Measurements from ENCODE around the gene EHD2. TPM values are rescaled to one million over a fixed set of nuclear protein-coding genes. Genes with fewer than 3 reads are reported as not detected.
"Not testable (repeated sequence)": the region's sequence is repeated elsewhere in the genome, so short reads cannot be mapped to it uniquely, and the experiment has no call there.

Gene EHD2
- total RNA-seq, 3 donors from 2014 or later, result 0.26 to 0.66 (median 0.43) TPM

GRCh38 chr19:47697863-47698609, 15.2 kb upstream of the EHD2 start:
- Mint-ChIP-seq H3K4me3 (no peak overlapping the region), H3K4me1 (ENCODE audit: low read depth) (no peaks in the 10 kb centered on the region), H3K36me3 (ENCODE audit: insufficient read depth) (peaks cover 14% of the 10 kb centered on the region), H3K27me3 (ENCODE audit: low read depth) (no peaks in the 10 kb centered on the region), H3K9me3 (no peaks in the 10 kb centered on the region)
- peak; percentile 50 for DNase-seq
- ATAC-seq, result peak; percentile 61 to 71

DNA sequence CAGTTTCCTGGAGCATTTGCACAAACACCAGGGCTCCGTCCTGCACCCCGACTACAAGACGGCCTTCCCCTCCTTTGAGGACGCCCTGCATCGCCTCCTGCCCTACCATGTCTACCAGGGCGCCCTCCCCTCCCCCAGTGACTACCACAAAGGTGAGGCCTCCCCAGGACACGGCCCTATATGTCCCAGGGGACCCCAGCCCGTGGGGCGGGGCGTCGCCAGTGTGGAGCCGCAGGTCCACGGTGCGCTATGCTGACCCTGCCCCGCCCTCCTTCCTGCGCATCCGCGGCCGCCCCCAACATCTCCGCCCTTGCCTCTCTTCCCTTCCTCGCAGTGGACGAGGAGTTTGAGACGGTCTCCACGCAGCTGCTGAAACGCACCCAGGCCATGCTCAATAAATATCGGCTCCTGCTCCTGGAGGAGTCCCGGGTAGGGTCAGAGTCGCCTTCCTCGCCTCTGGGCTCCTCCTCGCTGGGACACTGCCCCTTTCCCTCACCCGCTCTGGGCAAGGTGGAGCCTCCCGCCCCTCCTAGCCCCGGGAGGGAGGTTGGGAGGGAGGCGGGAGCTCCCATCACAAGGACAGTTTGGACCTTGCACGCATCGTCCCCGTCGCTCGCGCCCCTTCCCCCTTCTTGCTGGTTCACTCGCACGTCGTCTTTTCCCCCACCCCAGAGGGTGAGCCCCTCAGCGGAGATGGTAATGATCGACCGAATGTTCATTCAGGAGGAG, 14.4 kb upstream of the EHD2 start:
- H3K36me3 Mint-ChIP-seq (ENCODE audit: insufficient read depth), result peaks cover 18% of the 10 kb centered on the region
- DNase-seq (no peak), ATAC-seq (no peak)
- H3K9me3 Mint-ChIP-seq, result no peaks in the 10 kb centered on the region
- H3K4me3 Mint-ChIP-seq, result no peak overlapping the region
- H3K4me1 Mint-ChIP-seq (ENCODE audit: low read depth), result no peaks in the 10 kb centered on the region
- H3K27me3 Mint-ChIP-seq (ENCODE audit: low read depth), result no peaks in the 10 kb centered on the region

DNA sequence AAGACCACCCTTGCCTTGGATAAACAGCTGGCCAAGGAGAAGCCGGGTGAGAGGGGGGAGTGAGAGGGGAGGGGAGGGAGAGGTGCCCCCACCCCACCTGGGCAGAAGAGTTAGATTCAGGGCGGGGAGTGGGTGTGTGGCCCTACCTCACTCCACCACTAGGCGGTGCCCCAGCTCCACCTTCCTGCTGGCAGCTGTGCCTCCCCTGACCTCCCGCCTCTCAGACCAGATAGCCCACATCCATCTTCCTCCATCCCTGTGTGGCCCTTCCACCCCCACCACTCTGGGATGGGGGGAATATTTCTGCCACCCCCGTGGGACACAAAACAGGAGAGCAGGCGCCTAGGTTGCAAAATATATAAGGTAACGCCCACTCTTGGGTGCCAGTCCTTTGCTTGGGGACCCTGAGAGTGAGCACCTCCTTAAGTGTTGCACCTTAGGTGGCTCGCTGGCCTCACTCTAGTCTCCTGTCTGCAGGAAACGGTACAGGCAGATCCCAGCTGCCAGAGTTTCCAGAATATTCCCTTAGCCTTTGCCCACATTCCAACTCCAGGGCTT, 13.8 kb upstream of the EHD2 start:
- peak; percentile 47 for DNase-seq
- peak; percentile 73 to 74 for ATAC-seq
- H3K36me3 Mint-ChIP-seq (ENCODE audit: insufficient read depth), result peaks cover 18% of the 10 kb centered on the region
- H3K4me3 Mint-ChIP-seq, result no peak overlapping the region
- H3K27me3 Mint-ChIP-seq (ENCODE audit: low read depth), result no peaks in the 10 kb centered on the region
- no peaks in the 10 kb centered on the region for H3K9me3 Mint-ChIP-seq
- H3K4me1 Mint-ChIP-seq (ENCODE audit: low read depth), result no peaks in the 10 kb centered on the region

GRCh38 chr19:47700934-47701716, 12.1 kb upstream of the EHD2 start:
- Mint-ChIP-seq H3K4me1 (ENCODE audit: low read depth) (no peaks in the 10 kb centered on the region), H3K4me3 (no peak overlapping the region), H3K27me3 (ENCODE audit: low read depth) (no peaks in the 10 kb centered on the region), H3K36me3 (ENCODE audit: insufficient read depth) (peaks cover 13% of the 10 kb centered on the region), H3K9me3 (no peaks in the 10 kb centered on the region)
- no peak for ATAC-seq
- no peak for DNase-seq

GRCh38 chr19:47701717-47702552, 11.3 kb upstream of the EHD2 start:
- H3K4me1 Mint-ChIP-seq (ENCODE audit: low read depth), result no peaks in the 10 kb centered on the region
- DNase-seq (no peak), ATAC-seq (no peak)
- peaks cover 13% of the 10 kb centered on the region for H3K36me3 Mint-ChIP-seq (ENCODE audit: insufficient read depth)
- H3K9me3 Mint-ChIP-seq, result no peaks in the 10 kb centered on the region
- no peak overlapping the region for H3K4me3 Mint-ChIP-seq
- H3K27me3 Mint-ChIP-seq (ENCODE audit: low read depth), result no peaks in the 10 kb centered on the region

DNA sequence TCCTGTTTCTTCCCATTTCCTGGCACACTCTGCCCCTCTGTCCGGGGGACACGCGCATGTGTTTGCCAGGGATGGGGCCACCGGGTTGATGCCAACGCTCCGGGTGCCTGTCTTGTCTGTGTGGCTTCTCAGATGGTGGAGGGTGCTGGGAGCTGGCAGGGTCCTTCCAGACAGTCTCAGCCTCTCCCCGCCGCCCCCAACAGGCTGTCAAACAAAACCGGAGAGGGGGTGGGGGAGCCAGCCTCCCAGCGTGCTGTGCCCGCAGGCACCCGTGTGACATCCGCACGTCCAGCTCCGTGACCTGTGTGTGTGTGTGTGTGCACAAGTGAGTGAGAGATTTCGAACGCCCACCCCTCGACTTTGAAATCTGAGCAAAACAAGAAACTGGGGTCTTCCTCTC, 10.6 kb upstream of the EHD2 start:
- DNase-seq (no peak), ATAC-seq (no peak)
- peaks cover 7% of the 10 kb centered on the region for H3K27me3 Mint-ChIP-seq (ENCODE audit: low read depth)
- H3K4me3 Mint-ChIP-seq, result no peak overlapping the region
- H3K4me1 Mint-ChIP-seq (ENCODE audit: low read depth), result no peaks in the 10 kb centered on the region
- H3K9me3 Mint-ChIP-seq, result no peaks in the 10 kb centered on the region
- H3K36me3 Mint-ChIP-seq (ENCODE audit: insufficient read depth), result peaks cover 13% of the 10 kb centered on the region

DNA sequence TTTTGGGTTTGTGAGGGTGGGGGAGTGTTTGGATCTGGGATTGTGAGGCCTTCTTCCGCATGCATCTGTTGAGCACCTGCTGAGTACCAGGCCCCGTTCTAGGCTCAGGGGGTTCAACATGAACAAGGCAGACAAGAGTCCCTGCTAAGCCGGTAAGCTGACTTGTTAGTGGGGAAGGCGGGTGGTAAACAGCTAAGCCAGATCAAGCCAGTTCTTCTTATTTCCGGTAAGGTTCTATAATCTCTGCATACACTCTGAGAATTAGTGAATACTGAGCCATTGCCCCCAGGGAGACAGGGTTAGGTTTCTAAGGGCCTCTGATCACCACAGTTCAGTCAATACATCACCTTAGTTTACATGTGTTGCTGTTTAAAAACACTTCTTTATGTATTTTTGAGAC, 9.9 kb upstream of the EHD2 start:
- Mint-ChIP-seq H3K9me3 (no peaks in the 10 kb centered on the region), H3K4me3 (no peak overlapping the region), H3K36me3 (ENCODE audit: insufficient read depth) (peaks cover 13% of the 10 kb centered on the region), H3K4me1 (ENCODE audit: low read depth) (no peaks in the 10 kb centered on the region), H3K27me3 (ENCODE audit: low read depth) (peaks cover 8% of the 10 kb centered on the region)
- ATAC-seq (no peak), DNase-seq (no peak)

- ATAC-seq (no peak), DNase-seq (no peak)
- peaks cover 13% of the 10 kb centered on the region for H3K36me3 Mint-ChIP-seq (ENCODE audit: insufficient read depth)
- no peaks in the 10 kb centered on the region for H3K9me3 Mint-ChIP-seq
- H3K27me3 Mint-ChIP-seq (ENCODE audit: low read depth), result peaks cover 8% of the 10 kb centered on the region
- H3K4me1 Mint-ChIP-seq (ENCODE audit: low read depth), result no peaks in the 10 kb centered on the region
- no peak overlapping the region for H3K4me3 Mint-ChIP-seq
These were observed 9.2 kb upstream of the EHD2 start for GRCh38 chr19:47704024-47704423.

DNA sequence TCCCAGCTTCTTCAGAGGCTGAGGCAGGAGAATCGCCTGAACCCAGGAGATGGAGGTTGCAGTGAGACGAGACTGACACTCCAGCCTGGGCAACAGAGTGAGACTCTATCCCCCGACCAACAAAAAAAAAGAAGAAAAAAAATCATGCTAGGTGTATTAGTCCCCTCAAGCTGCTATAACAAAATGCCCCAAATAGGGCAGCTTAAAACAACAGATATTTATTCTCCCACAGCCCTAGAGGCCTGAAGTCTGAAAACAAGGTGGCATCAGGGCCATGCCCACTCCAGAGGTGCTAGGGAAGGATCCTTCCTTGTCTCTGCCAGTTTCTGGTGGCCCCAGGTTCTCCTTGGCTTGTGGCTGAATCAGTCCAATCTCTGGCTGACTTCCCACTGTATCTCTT, 8.6 kb upstream of the EHD2 start:
- Mint-ChIP-seq H3K9me3 (no peaks in the 10 kb centered on the region), H3K4me1 (ENCODE audit: low read depth) (no peaks in the 10 kb centered on the region), H3K4me3 (no peak overlapping the region), H3K27me3 (ENCODE audit: low read depth) (peaks cover 8% of the 10 kb centered on the region), H3K36me3 (ENCODE audit: insufficient read depth) (peaks cover 13% of the 10 kb centered on the region)
- no peak for ATAC-seq
- no peak for DNase-seq

DNA sequence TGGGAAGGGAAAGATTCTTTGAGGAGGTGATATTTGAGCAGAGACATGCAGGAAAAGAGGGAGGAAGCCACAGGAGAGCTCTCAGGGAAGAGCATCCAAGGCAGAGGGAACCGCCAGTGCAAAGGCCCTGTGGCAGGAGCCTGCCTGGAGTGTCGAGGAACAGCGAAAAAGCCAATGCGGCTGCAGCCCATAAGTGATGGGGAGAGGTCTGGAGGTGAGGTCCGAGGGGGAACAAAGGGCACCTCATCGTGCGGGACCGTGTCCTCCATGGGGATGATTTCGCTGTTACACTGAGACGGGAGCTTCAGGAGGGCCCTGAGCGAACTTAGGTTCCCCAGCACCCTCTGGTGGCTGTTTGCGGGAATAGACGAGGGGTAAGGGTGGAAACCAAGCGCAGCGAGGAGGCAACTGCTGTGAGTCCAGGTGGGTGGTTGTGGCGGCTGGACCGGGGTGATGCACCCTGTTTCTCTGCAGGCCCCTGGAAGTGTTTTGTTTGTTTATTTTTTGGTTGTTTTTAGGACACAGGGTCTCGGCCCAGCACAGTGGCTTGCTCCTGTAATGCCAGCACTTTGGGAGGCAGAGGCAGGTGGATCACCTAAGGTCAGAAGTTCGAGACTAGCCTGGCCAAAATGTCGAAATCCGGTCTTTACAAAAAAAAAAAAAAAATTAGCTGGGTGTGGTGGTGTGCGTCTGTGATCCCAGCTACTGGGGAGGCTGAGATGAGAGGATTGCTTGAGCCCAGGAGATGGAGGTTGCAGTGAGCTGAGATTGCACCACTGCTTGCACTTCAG, 5.9 kb upstream of the EHD2 start:
- H3K9me3 Mint-ChIP-seq, result no peaks in the 10 kb centered on the region
- peak; percentile 66 for DNase-seq
- peaks cover 22% of the 10 kb centered on the region for H3K27me3 Mint-ChIP-seq (ENCODE audit: low read depth)
- no peak overlapping the region for H3K4me3 Mint-ChIP-seq
- peaks cover 6% of the 10 kb centered on the region for H3K36me3 Mint-ChIP-seq (ENCODE audit: insufficient read depth)
- H3K4me1 Mint-ChIP-seq (ENCODE audit: low read depth), result no peaks in the 10 kb centered on the region
- ATAC-seq, result peak; percentile 98 to 99

DNA sequence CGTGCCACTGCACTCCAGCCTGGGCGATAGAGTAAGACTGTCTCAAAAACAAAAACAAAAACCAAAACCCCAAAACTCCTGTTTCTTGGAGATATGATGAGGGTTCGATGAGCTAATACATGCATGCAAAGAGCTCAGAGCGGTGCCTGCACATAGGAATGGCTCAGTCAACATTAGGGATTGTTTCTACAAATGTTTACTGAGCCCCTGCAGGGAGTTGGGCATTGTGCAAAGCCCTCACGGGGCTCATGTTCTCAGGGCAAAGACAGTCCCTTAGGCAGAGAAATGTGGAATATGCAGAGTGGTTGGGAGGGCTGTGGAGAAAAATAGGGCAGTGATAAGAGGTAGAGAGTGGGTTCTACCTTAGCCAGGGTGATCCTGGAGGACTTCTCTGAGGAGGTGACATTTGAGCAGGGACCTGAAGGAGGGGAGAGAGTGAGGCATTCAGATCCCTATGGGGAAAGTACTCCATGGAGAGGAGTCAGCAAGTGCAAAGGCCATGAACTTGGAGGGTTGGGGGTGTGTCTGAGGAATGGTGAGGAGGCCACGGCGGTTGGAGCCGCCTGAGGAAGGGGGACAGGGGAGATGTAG, 1.5 kb upstream of the EHD2 start:
- H3K36me3 Mint-ChIP-seq (ENCODE audit: insufficient read depth), result no peaks in the 10 kb centered on the region
- H3K27me3 Mint-ChIP-seq (ENCODE audit: low read depth), result peaks cover 46% of the 10 kb centered on the region
- DNase-seq, result no peak
- H3K4me1 Mint-ChIP-seq (ENCODE audit: low read depth), result peaks cover 2% of the 10 kb centered on the region
- ATAC-seq, result no peak
- no peak overlapping the region for H3K4me3 Mint-ChIP-seq
- peaks cover 5% of the 10 kb centered on the region for H3K9me3 Mint-ChIP-seq

DNA sequence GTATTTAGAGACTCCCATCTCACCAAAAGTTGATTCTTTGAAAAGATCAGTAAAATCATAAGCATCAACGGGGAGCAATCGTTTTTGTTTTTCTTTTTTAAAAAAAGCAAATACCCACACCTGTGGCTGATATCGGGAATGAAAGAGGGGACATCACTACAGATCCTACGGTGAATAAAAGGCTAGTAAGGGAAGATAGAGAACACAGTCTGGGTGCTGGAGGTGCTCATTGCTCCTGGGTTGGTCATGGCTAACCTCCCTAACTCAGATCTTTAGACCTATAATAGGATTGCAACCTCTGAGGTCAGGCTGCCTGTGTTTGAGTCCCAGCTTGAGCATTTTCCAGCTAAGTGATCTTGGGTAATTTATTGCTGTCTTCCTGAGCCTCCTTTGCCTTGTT, 1.1 kb downstream of the EHD2 start:
- ATAC-seq (no peak), DNase-seq (no peak)
- Mint-ChIP-seq H3K4me1 (ENCODE audit: low read depth) (peaks cover 2% of the 10 kb centered on the region), H3K36me3 (ENCODE audit: insufficient read depth) (no peaks in the 10 kb centered on the region), H3K4me3 (no peak overlapping the region), H3K9me3 (peaks cover 5% of the 10 kb centered on the region), H3K27me3 (ENCODE audit: low read depth) (peaks cover 43% of the 10 kb centered on the region)

DNA sequence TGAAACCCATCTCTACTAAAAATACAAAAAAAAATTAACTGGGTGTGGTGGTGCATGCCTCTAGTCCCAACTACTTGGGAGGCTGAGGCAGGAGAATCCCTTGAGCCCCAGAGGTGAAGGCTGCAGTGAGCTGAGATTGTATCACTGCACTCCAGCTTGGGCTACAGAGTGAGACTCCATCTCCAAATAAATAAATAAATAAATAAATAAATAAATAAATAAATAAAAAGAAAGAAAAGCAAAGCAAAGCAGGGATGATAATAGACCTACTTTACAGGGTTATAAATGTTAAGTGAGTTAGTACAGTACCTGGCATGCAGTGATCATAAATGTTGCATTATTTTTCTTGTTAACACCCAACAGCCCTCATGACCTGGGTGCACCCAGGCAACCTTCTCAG, 1.6 kb downstream of the EHD2 start:
- H3K36me3 Mint-ChIP-seq (ENCODE audit: insufficient read depth); DNase-seq; H3K9me3 Mint-ChIP-seq; H3K4me3 Mint-ChIP-seq; H3K4me1 Mint-ChIP-seq (ENCODE audit: low read depth); ATAC-seq: not testable (repeated sequence)
- peaks cover 43% of the 10 kb centered on the region for H3K27me3 Mint-ChIP-seq (ENCODE audit: low read depth)

Data from activated T-cell treated with anti-CD3 and anti-CD28 coated beads, Interleukin-2, amount 50 U/mL, for 4 hours (primary cell).